ENCODE results near the gene KCNJ6.
"Not testable (repeated sequence)": the region's sequence is repeated elsewhere in the genome, so short reads cannot be mapped to it uniquely, and the experiment has no call there.

KCNJ6 gene
- total RNA-seq = 0 to 0.37 (median 0.04) reads per million in 4 experiments

GRCh38 chr21:37916310-37917051, at the start of gene KCNJ6:
KCNJ6 (minus strand) TSS chr21:37916457; CDS start chr21:37840682, 75,775 bp downstream.
- no peak for DNase-seq

- no peak for DNase-seq
These were observed 49.0 kb upstream of the KCNJ6 start for GRCh38 chr21:37965088-37965805.

- DNase-seq = no peak
These were observed 42.3 kb upstream of the KCNJ6 start for GRCh38 chr21:37958537-37958936.

- no peak for DNase-seq
These were observed 40.5 kb upstream of the KCNJ6 start for GRCh38 chr21:37956772-37957171.

- no peak for DNase-seq
These were observed 28.8 kb upstream of the KCNJ6 start for GRCh38 chr21:37945036-37945435.

- DNase-seq = no peak
These were observed 28.2 kb upstream of the KCNJ6 start for GRCh38 chr21:37944496-37944895.

- no peak for DNase-seq
These were observed 24.4 kb upstream of the KCNJ6 start for GRCh38 chr21:37940691-37941090.

- no peak for DNase-seq
These were observed 23.6 kb upstream of the KCNJ6 start for GRCh38 chr21:37939838-37940237.

- no peak for DNase-seq
These were observed 23.0 kb upstream of the KCNJ6 start for GRCh38 chr21:37939251-37939650.

- no peak for DNase-seq
These were observed 21.4 kb upstream of the KCNJ6 start for GRCh38 chr21:37937668-37938067.

- no peak for DNase-seq
These were observed 19.9 kb upstream of the KCNJ6 start for GRCh38 chr21:37936010-37936785.

GRCh38 chr21:37932936-37933335, 16.7 kb upstream of the KCNJ6 start:
- DNase-seq = no peak

GRCh38 chr21:37927711-37928110, 11.5 kb upstream of the KCNJ6 start:
- DNase-seq = no peak

- DNase-seq = no peak
These were observed 4.8 kb upstream of the KCNJ6 start for GRCh38 chr21:37921091-37921490.

GRCh38 chr21:37920302-37920701, 4.0 kb upstream of the KCNJ6 start:
- DNase-seq = not testable (repeated sequence)

GRCh38 chr21:37917612-37918011, 1.4 kb upstream of the KCNJ6 start:
- no peak for DNase-seq

- no peak for DNase-seq
These were observed 332 bp downstream of the KCNJ6 start for GRCh38 chr21:37915941-37916309.

GRCh38 chr21:37915497-37915911, 753 bp downstream of the KCNJ6 start:
- no peak for DNase-seq

GRCh38 chr21:37912616-37913015, 3.6 kb downstream of the KCNJ6 start:
- no peak for DNase-seq

GRCh38 chr21:37909936-37910335, 6.3 kb downstream of the KCNJ6 start:
- no peak for DNase-seq

- DNase-seq = no peak
These were observed 7.6 kb downstream of the KCNJ6 start for GRCh38 chr21:37908691-37909090.

- DNase-seq = no peak
These were observed 9.2 kb downstream of the KCNJ6 start for GRCh38 chr21:37907076-37907475.

GRCh38 chr21:37905291-37905690, 11.0 kb downstream of the KCNJ6 start:
- no peak for DNase-seq

- DNase-seq = no peak
These were observed 11.4 kb downstream of the KCNJ6 start for GRCh38 chr21:37904856-37905255.
